H1 (cell line): ENCODE measurements around the gene DGKD. TPM values are rescaled to one million over a fixed set of nuclear protein-coding genes. Genes with fewer than 3 reads are reported as not detected.

Source experiments
- CTCF ChIA-PET: fragments of 300-600 bp; sonication (Branson Sonifier 250); formaldehyde crosslinking; loops from one replicate; lab custom pipeline; 2021; ENCODE audit not compliant: partially characterized antibody; lab: Charles Lee
- POLR2A ChIA-PET: fragments of 300-600 bp; sonication (Branson Sonifier 250); formaldehyde crosslinking; loops from one replicate; lab custom pipeline; 2021; ENCODE audit warnings: inconsistent platforms; ENCODE audit not compliant: partially characterized antibody; lab: Charles Lee
- DNase-seq, 2 experiments: peaks; one replicate each; pipeline versions ENCODE4 v3.0.0 to v3.0.0-alpha.2; 2010 to 2022; ENCODE audit warnings: low spot score in 2 of 2, low read depth in 1 of 2, mixed read lengths in 1 of 2
- FAIRE-seq: peaks from 2 replicates; lab custom pipeline; 2011; peaks lifted over from hg19 to GRCh38; lab: Jason Lieb, UNC
- H2AFZ ChIP-seq: 2 replicates; pipeline ENCODE4 v1.8.1; 2012; ENCODE audit warnings: low read length, inconsistent platforms
- H2AK5ac ChIP-seq: 2 replicates; pipeline ENCODE4 v1.6.1; 2013; ENCODE audit warnings: low read depth, low read length
- H2BK120ac ChIP-seq: replicated peaks from 2 replicates; pipeline ENCODE3; 2013; ENCODE audit warnings: low read depth, low read length, inconsistent platforms
- H2BK12ac ChIP-seq: 2 replicates; pipeline ENCODE4 v1.6.1; 2013; ENCODE audit warnings: low read depth, low read length
- H2BK15ac ChIP-seq: 2 replicates; pipeline ENCODE4 v1.6.1; 2013; ENCODE audit warnings: low read length
- H2BK20ac ChIP-seq: 2 replicates; pipeline ENCODE4 v1.6.1; 2013; ENCODE audit warnings: low read length
- H2BK5ac ChIP-seq: 2 replicates; pipeline ENCODE4 v1.6.1; 2013; ENCODE audit warnings: low read depth, low read length
- H3K14ac ChIP-seq: 2 replicates; pipeline ENCODE4 v1.6.1; 2013; ENCODE audit warnings: inconsistent platforms; ENCODE audit not compliant: insufficient read length
- H3K18ac ChIP-seq: 2 replicates; pipeline ENCODE4 v1.6.1; 2013; ENCODE audit warnings: low read length; ENCODE audit errors: extremely low read depth
- H3K23ac ChIP-seq: 2 replicates; pipeline ENCODE4 v1.6.1; 2013; ENCODE audit warnings: inconsistent platforms; ENCODE audit not compliant: insufficient read length
- H3K23me2 ChIP-seq: 2 replicates; pipeline ENCODE4 v1.6.1; 2013; ENCODE audit warnings: low read depth, low read length
- H3K27ac ChIP-seq: 2 replicates; pipeline ENCODE4 v1.6.1; 2011; ENCODE audit warnings: low read depth, low read length, inconsistent platforms
- H3K27me3 ChIP-seq, 4 experiments: replicated peaks in 1 of 4; 1 replicate in 1 of 4; 2 replicates in 3 of 4; pipeline versions ENCODE4 v1.6.1 to v1.8.1; 2011 to 2013; ENCODE audit warnings: low read length in 3 of 4, mild to moderate bottlenecking in 3 of 4, inconsistent platforms in 2 of 4, mixed read lengths in 2 of 4, moderate library complexity in 1 of 4; ENCODE audit not compliant: control insufficient read depth in 3 of 4, insufficient read depth in 3 of 4; ENCODE audit errors: extremely low read depth in 1 of 4
- H3K36me3 ChIP-seq, 4 experiments: 2 replicates each; pipeline versions ENCODE4 v1.6.1 to v1.8.1; 2011 to 2013; ENCODE audit warnings: mild to moderate bottlenecking in 4 of 4, low read length in 3 of 4, moderate library complexity in 2 of 4, control low read depth in 1 of 4, inconsistent platforms in 1 of 4; ENCODE audit not compliant: insufficient read depth in 4 of 4, control insufficient read depth in 2 of 4
- H3K4ac ChIP-seq: replicated peaks from 2 replicates; pipeline ENCODE3; 2013; ENCODE audit warnings: low read length, low read depth, mixed read lengths, inconsistent platforms; ENCODE audit not compliant: insufficient read length
- H3K4me1 ChIP-seq, 4 experiments: replicated peaks in 1 of 4; 1 replicate in 1 of 4; 2 replicates in 3 of 4; pipeline versions ENCODE4 v1.6.1 to v1.8.1; 2011 to 2013; ENCODE audit warnings: low read length in 3 of 4, inconsistent platforms in 2 of 4, mixed read lengths in 1 of 4; ENCODE audit not compliant: insufficient read depth in 4 of 4, control insufficient read depth in 3 of 4
- H3K4me2 ChIP-seq, 2 experiments: 2 replicates each; pipeline versions ENCODE4 v1.6.1 to v1.8.1; 2011 to 2013; ENCODE audit warnings: low read depth in 2 of 2, low read length in 2 of 2, control low read depth in 1 of 2, inconsistent platforms in 1 of 2, mild to moderate bottlenecking in 1 of 2; ENCODE audit not compliant: insufficient read depth in 1 of 2
- H3K4me3 ChIP-seq, 4 experiments: fragments of 200-600, 300-600 bp in 1 of 4; sonication (generic), shearing (Covaris generic), sonication (Bioruptor Twin) in 1 of 4; 2 replicates each; pipeline versions ENCODE4 v1.5.1 to v1.8.1; 2011 to 2016; ENCODE audit warnings: low read length in 4 of 4, low read depth in 3 of 4, control low read depth in 2 of 4, inconsistent platforms in 2 of 4, mild to moderate bottlenecking in 2 of 4, mixed read lengths in 1 of 4, moderate library complexity in 1 of 4; ENCODE audit not compliant: insufficient read depth in 2 of 4; ENCODE audit errors: extremely low read depth in 1 of 4
- H3K56ac ChIP-seq: replicated peaks from 2 replicates; pipeline ENCODE3; 2013; ENCODE audit warnings: low read depth, mild to moderate bottlenecking, mixed read lengths, low read length, inconsistent platforms; ENCODE audit not compliant: insufficient read length
- H3K79me1 ChIP-seq: 2 replicates; pipeline ENCODE4 v1.6.1; 2013; ENCODE audit warnings: low read depth, low read length, control low read depth
- H3K79me2 ChIP-seq, 2 experiments: 2 replicates each; pipeline versions ENCODE4 v1.6.1 to v1.8.1; 2012 to 2013; ENCODE audit warnings: low read length in 2 of 2, mild to moderate bottlenecking in 2 of 2, inconsistent platforms in 1 of 2; ENCODE audit not compliant: insufficient read depth in 2 of 2, control insufficient read depth in 1 of 2
- H3K9ac ChIP-seq, 4 experiments: replicated peaks in 1 of 4; 1 replicate in 1 of 4; 2 replicates in 3 of 4; pipeline versions ENCODE4 v1.6.1 to v1.8.1; 2011 to 2013; ENCODE audit warnings: low read depth in 3 of 4, low read length in 3 of 4, control low read depth in 2 of 4, mild to moderate bottlenecking in 2 of 4, moderate library complexity in 2 of 4, inconsistent platforms in 1 of 4; ENCODE audit errors: extremely low read depth in 1 of 4
- H3K9me3 ChIP-seq, 2 experiments: 2 replicates each; pipeline versions ENCODE4 v1.6.1 to v1.8.1; 2012 to 2013; ENCODE audit warnings: mild to moderate bottlenecking in 2 of 2, moderate library complexity in 2 of 2, control low read depth in 1 of 2, inconsistent platforms in 1 of 2, low read depth in 1 of 2, low read length in 1 of 2, mixed read lengths in 1 of 2; ENCODE audit not compliant: insufficient read depth in 2 of 2
- H4K20me1 ChIP-seq, 2 experiments: replicated peaks in 1 of 2; 2 replicates each; pipeline versions ENCODE3 to v1.8.1; 2011 to 2013; ENCODE audit warnings: inconsistent platforms in 2 of 2, low read length in 2 of 2, mild to moderate bottlenecking in 1 of 2; ENCODE audit not compliant: insufficient read depth in 2 of 2, control insufficient read depth in 1 of 2
- H4K5ac ChIP-seq: 2 replicates; pipeline ENCODE4 v1.6.1; 2013; ENCODE audit warnings: low read length, low read depth, mixed read lengths, inconsistent platforms; ENCODE audit not compliant: insufficient read length
- H4K8ac ChIP-seq: 2 replicates; pipeline ENCODE4 v1.8.0; 2013; ENCODE audit warnings: mild to moderate bottlenecking, moderate library complexity, low read length, inconsistent platforms; ENCODE audit not compliant: insufficient read depth; ENCODE audit errors: extremely low read depth
- H4K91ac ChIP-seq: replicated peaks from 2 replicates; pipeline ENCODE3; 2013; ENCODE audit warnings: low read length, mixed read lengths, inconsistent platforms; ENCODE audit not compliant: insufficient read length
- HDAC2 ChIP-seq, 2 experiments: fragments of 300-600 bp in 1 of 2; sonication (generic) in 1 of 2; IDR thresholded peaks; 2 replicates each; pipeline ENCODE4 v1.6.1; 2011 to 2012; ENCODE audit warnings: low read depth in 2 of 2, low read length in 2 of 2, mild to moderate bottlenecking in 2 of 2, moderate library complexity in 2 of 2, borderline replicate concordance in 1 of 2, inconsistent platforms in 1 of 2
- PHF8 ChIP-seq: fragments of 200-600 bp; sonication (generic); conservative IDR thresholded peaks from 2 replicates; pipeline ENCODE4 v1.7.1; 2012; ENCODE audit warnings: low read depth, mild to moderate bottlenecking, inconsistent platforms, low read length, moderate library complexity
- RFX5 ChIP-seq: IDR thresholded peaks from 2 replicates; pipeline ENCODE4 v1.6.1; 2011; ENCODE audit warnings: low read depth, low read length, improper control_type of control experiment, borderline replicate concordance
- TAF7 ChIP-seq: optimal IDR thresholded peaks from 2 replicates; pipeline ENCODE3; 2011; ENCODE audit warnings: low read depth, mild to moderate bottlenecking, inconsistent platforms, low read length, moderate library complexity, borderline replicate concordance
- YY1 ChIP-seq: IDR thresholded peaks from 2 replicates; pipeline ENCODE4 v1.6.1; 2011; ENCODE audit warnings: low read depth, mild to moderate bottlenecking, low read length
- WGBS, 2 experiments: shearing (Covaris generic) in 1 of 2; methylation state at CpG; one replicate each; pipeline versions ENCODE4 v1.1.6 to v1.1.7; 2013 to 2015; ENCODE audit warnings: low lambda C conversion rate in 2 of 2, mixed read lengths in 2 of 2, inconsistent platforms in 1 of 2, low coverage in 1 of 2, missing lambda C conversion rate in 1 of 2; ENCODE audit not compliant: insufficient replicate concordance in 2 of 2, insufficient coverage in 1 of 2, insufficient read length in 1 of 2; ENCODE audit errors: extremely low coverage in 1 of 2, missing lambda C conversion rate in 1 of 2; 5-methylcytosine and 5-hydroxymethylcytosine counted together
- polyA plus RNA-seq, 7 experiments: library from polyadenylated mRNA; depleted of rRNA in 3 of 7; stranded (reverse) in 5 of 7; unstranded in 2 of 7; fragments of >200 nt in 5 of 7; fragments of 200-250 nt in 2 of 7; gene quantifications; 1 replicate in 5 of 7; 2 replicates in 1 of 7; 4 replicates in 1 of 7; pipeline versions ENCODE4 v1.2.1 to v1.2.3, GENCODE V29; 2011 to 2013; ENCODE audit warnings: missing spikeins in 2 of 7, mixed read lengths in 2 of 7
- total RNA-seq: library from RNA; stranded (reverse); fragmentation: NEBNext Ultra II Directional; extraction: Animal tissue kit (Norgen Biotek cat#: 25700); gene quantifications from 2 replicates; pipeline ENCODE4 v1.2.1, GENCODE V29; 2021

The DGKD gene
- total and polyA plus RNA-seq, 2 of the 8 experiments (the other 6 are each of a cell fraction or from before 2014, with no cell fraction given): 7.7 to 30.9 TPM

DNA sequence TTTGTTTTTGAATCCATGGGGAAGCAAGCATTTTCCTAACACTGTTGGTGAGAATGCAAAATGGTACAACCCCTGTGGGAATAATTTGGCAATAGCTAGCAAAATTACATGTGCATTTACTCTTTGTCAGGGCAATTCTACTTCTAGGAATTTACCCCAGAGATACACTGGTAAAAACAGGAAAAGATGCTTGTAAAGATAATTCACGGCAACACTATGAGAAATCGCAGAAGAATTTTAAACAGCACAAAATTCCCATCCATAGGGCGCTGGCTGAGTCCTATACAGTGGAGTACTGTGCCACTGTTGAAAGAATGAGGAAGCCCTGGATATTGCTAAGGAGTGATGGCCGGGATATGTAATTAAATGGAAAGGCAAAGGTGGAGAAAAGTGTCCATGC, 75.8 kb downstream of the DGKD start:
- TF ChIP-seq RFX5 (no peak), HDAC2 (IDR thresholded peaks at IDR 0.05; ENCODE audit: borderline replicate concordance in 1 of 2, low read depth in 2 of 2, low read length in 2 of 2) (no peak), YY1 (no peak), TAF7 (no peak), PHF8 (no peak)
- ChIA-PET POLR2A (no interaction called here), CTCF (interaction anchor here (1.3 kb wide), 1 partner anchor 18 kb away, joined by 5 read pairs; no protein-coding TSS in a partner anchor)
- Histone ChIP-seq H4K5ac (no peak overlapping the region), H3K14ac (no peak overlapping the region), H2BK12ac (no peak overlapping the region), H3K79me1 (peaks cover 4% of the 10 kb centered on the region), H3K4me2 (no peak overlapping the region), H3K27me3 (no peaks in the 10 kb centered on the region), H4K20me1 (peaks cover 0 to 2% of the 10 kb centered on the region in 2 experiments), H3K56ac (no peak overlapping the region), H3K27ac (no peak overlapping the region), H2BK20ac (no peak overlapping the region), H3K9ac (no peak overlapping the region), H3K4me3 (no peak overlapping the region), H2BK120ac (no peak overlapping the region), H3K36me3 (0 out of 8 replicates have a peak, but pooled peaks cover 0 to 2% (median 0%) of the 10 kb centered on the region in 4 experiments), H3K18ac (no peak overlapping the region), H2AFZ (no peak overlapping the region), H3K4me1 (no peaks in the 10 kb centered on the region), H3K79me2 (no peaks in the 10 kb centered on the region), H3K23ac (no peak overlapping the region), H3K9me3 (peaks cover 0 to 2% of the 10 kb centered on the region in 2 experiments; a peak in 3 of 4 replicates), H2BK5ac (no peak overlapping the region), H3K4ac (no peak overlapping the region), H4K91ac (no peak overlapping the region), H2BK15ac (no peak overlapping the region), H4K8ac (no peak overlapping the region), H3K23me2 (no peaks in the 10 kb centered on the region; the same call in 1 of the 2 replicates), H2AK5ac (no peak overlapping the region)
- DNase-seq (no peak), FAIRE-seq (no peak)
- WGBS, 2 experiments: 91% methylated on average over 4 of the region's 4 CpGs; no CpG with 5 or more reads in 1 of the 2 experiments
